Endometrial microvascular endothelial cells (primary cell): ENCODE data around the gene RALGPS1. TPM values are rescaled to one million over a fixed set of nuclear protein-coding genes. Genes with fewer than 3 reads are reported as not detected.

Experiments used
- in situ Hi-C: cut with HindIII; loops from 2 replicates; pipeline ENCODE4 v1.10.0; 2017; ENCODE audit warnings: low sequenced_read_pairs, low pct_unique_long_range_greater_than_20kb; ENCODE audit errors: inconsistent ontology term
- total RNA-seq: library from RNA; depleted of rRNA; stranded (reverse); fragments of >200 nt; gene quantifications from one replicate; pipeline ENCODE4 v1.2.3, GENCODE V29; 2015; ENCODE audit errors: inconsistent ontology term

The RALGPS1 gene
- total RNA-seq, 1 donor from 2014 or later, result 1.6 TPM

- in situ Hi-C loops, result no loop called here
These were observed 207.8 kb downstream of the RALGPS1 start, which contains the start of gene ANGPTL2 for GRCh38 chr9:127122176-127123063. ANGPTL2 (minus strand) TSS chr9:127122635; CDS start chr9:127108731, 13,904 bp downstream.

GRCh38 chr9:127123064-127123890 is 208.7 kb downstream of the RALGPS1 start:
- in situ Hi-C loops, result no loop called here

GRCh38 chr9:127124111-127124531 is 209.5 kb downstream of the RALGPS1 start:
- in situ Hi-C loops, result no loop called here

- in situ Hi-C loops, result no loop called here
These were observed 210.2 kb downstream of the RALGPS1 start for GRCh38 chr9:127124792-127125191.

GRCh38 chr9:127126971-127127370 is 212.4 kb downstream of the RALGPS1 start:
- in situ Hi-C loops, result no loop called here

DNA sequence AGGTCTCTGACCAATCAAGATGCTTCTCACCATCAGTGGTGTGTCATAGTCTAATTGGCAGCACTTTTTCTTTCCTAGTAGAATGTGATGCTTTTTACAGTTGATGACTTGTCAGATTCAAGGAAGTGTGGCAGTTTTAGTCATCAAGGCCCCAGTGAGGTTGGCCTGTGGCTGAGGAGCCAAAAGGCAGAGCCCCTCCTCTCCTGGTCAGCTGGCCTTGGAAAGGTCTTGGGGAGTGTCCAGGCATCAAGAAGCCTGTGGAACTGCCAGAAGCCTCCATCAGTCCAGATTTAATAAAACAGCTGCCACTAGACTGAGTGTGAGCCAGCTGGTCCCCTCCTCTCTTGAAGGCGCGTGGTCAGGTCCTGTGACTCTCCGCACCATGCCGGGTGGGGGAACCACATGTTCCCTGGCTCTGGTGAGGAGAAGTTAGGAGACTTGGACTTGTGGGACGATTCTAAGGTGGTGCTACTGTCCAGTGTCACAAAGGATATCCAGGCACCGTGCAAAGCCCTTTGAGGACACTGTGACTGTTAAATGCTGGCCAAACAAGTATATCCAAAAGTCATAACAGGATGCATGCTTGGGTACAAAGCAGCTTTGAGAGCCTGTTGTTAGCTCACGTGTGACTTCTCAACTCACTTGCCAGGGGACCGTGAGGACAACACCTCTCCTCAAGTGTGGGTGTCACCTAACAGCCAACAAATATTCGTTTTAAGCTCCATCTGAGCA is 213.9 kb downstream of the RALGPS1 start:
- in situ Hi-C loops, result no loop called here

DNA sequence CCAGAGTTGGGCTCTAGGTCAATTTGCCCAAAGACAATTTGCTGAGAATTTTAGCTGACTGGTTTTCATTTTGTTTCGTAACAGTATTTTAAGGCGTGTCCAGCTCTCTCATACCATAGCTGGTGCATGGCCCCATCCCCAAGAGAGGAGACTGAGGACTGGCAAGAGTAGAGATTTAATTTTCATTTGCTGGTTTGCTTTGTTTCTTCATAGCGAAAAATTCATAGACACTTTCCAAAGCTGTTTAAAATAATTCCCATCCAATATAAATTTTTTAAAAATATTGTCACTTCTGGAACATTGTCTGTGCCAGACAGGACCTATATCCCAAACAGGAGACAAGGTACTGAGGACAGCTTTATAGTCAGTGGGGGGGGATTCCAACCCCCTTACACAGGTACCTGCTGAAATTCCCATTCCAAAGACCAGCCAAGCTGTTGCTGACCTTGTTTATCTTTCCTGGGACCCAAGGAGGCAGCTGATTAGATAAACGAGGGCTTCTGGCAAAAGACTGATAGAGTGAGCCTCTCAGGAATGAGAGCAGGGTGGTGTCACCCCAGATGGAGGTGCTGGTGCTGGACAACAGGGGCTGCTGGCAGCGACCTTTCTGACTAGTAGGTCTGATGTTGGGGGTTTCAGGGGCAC is 214.6 kb downstream of the RALGPS1 start:
- in situ Hi-C loops, result no loop called here

DNA sequence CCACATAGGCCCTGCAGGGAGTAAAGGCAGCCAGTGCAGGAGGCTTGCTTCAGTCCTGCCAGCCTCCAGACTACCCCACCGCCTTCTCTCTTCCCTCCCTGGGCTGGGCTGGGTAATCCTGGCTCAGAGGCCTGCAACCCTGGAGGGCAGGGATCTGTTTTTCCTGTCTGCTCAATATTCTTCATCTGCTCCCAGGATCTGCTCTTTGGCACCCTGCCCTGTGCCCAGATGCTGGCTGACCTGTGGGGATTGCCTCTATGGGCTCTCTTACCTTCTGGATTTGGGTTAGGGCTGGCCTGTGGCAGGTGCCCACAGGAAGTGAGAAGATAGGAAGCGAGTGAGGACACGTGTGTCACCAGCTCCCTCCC is 215.1 kb downstream of the RALGPS1 start:
- in situ Hi-C loops, result no loop called here

DNA sequence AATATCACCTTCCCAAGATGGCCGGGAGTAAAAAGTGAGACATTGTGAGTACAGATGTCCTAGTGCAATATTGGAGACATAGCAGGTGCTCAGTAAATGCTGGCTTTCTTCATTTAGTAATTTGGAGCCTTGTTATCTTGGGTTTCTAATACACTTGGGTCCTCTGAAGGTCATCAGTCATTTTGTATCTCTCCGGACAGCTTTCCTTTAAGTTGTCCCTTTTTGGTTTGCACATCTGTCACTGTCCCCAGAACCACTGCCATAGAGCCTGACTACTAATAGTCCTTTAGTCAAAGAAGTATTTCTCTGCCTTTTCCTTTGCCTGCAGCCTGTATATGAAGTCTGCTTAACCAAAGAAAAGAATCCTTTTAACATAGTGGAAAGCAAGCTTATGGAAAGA is 215.7 kb downstream of the RALGPS1 start:
- in situ Hi-C loops, result no loop called here

GRCh38 chr9:127130661-127131538 is 216.3 kb downstream of the RALGPS1 start:
- in situ Hi-C loops, result no loop called here

DNA sequence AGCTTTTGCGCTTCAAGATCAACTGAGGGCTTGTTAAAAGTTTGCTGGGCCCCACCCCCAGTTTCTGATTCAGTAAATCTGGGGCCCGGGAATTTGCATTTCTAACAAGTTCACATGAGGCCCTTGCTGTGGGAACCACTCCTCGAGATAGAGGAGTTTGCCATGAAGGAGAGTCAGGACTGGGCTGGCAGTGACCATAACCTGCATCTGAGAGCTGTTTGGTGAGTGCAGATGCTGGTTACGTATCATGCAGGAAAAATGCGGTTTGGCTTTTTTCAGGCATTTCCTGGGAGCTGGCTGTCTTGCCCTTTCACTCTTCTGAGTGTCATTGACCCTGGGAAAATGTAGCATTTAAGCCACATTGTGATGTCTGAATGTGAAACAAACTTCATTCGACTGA is 217.3 kb downstream of the RALGPS1 start:
- in situ Hi-C loops, result no loop called here

DNA sequence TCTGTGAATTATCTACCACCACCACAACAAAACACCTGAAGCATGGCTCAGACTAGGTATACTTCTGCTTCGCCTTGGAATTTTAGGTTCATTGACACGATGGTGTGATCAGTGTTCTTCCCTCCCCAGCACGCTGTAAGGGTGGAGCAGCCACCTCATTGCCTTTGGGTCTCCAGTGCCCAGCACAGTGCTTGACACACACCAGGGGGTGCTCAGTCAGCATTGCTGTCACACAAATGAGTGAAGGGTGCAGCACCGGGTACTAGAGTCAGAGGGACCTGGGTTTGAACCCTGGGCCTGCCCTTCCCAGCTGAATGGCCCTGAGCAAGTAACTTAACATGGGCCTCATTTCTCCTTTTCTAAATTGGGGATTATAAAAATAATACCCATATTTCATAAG is 217.8 kb downstream of the RALGPS1 start:
- in situ Hi-C loops, result no loop called here

GRCh38 chr9:127132921-127133647 is 218.5 kb downstream of the RALGPS1 start:
- in situ Hi-C loops, result no loop called here

GRCh38 chr9:127133739-127134167 is 219.2 kb downstream of the RALGPS1 start:
- in situ Hi-C loops, result no loop called here

- in situ Hi-C loops, result no loop called here
These were observed 220.6 kb downstream of the RALGPS1 start for GRCh38 chr9:127135056-127135745.

DNA sequence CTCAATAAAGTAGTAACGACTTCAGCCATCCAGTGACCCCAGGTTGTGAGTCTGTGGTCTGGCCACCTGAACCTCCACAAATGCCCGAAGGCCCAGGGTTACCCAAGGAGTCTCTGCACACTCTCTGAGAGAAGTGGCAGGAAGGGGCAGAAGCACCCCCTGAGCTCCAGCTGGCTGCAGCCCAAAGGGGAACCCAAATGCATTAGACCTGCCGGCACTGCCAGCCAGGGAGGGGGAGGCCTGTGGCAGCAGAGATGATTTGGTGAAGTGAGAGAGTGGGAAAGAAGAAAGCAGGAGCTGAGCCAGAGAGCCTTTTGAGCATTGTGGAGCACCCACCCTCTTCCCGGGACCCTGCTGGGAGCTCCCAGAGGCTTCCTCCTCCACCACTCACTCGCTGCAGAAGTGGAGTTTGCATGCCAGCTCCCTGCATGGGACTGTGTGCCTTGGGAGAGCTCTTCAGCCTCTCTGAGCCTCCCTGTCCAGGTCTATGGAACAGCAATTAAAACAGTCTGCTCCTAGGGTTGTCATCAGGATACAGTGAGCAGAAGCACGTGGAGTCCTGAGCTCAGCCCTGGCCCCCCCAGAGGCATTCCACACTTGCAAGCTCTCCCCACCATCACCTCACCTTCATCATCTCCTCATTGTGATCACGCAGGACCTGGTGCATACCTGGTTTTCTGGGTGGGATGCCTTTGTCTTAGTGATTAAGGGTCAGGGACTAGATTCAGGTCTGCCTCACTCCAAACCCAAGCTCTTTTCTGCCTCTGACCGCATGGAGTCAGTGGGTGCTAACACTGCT is 221.7 kb downstream of the RALGPS1 start:
- in situ Hi-C loops, result no loop called here
